Measurements from ENCODE around the gene POLR2H.

The POLR2H gene

DNA sequence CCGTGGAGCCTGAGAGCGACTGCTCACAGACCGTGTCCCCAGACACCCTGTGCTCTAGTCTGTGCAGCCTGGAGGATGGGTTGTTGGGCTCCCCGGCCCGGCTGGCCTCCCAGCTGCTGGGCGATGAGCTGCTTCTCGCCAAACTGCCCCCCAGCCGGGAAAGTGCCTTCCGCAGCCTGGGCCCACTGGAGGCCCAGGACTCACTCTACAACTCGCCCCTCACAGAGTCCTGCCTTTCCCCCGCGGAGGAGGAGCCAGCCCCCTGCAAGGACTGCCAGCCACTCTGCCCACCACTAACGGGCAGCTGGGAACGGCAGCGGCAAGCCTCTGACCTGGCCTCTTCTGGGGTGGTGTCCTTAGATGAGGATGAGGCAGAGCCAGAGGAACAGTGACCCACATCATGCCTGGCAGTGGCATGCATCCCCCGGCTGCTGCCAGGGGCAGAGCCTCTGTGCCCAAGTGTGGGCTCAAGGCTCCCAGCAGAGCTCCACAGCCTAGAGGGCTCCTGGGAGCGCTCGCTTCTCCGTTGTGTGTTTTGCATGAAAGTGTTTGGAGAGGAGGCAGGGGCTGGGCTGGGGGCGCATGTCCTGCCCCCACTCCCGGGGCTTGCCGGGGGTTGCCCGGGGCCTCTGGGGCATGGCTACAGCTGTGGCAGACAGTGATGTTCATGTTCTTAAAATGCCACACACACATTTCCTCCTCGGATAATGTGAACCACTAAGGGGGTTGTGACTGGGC, 16.8 kb upstream of the POLR2H start:
- no CpG with 5 or more reads among the region's 24 CpGs for WGBS (ENCODE audit: insufficient coverage, insufficient read length)
- Histone ChIP-seq H3K36me3 (ENCODE audit: control insufficient read depth, insufficient read depth, low read length) (peaks cover 15% of the 10 kb centered on the region), H3K9me3 (ENCODE audit: control insufficient read depth, insufficient read depth, low read length) (no peaks in the 10 kb centered on the region), H3K27ac (ENCODE audit: low read length) (no peak overlapping the region), H3K4me1 (ENCODE audit: control insufficient read depth, insufficient read depth, low read length) (peaks cover 3% of the 10 kb centered on the region; the same call in 1 of the 2 replicates), H3K4me3 (ENCODE audit: low read length) (no peak overlapping the region), H3K27me3 (ENCODE audit: control insufficient read depth, insufficient read depth, low read length) (no peaks in the 10 kb centered on the region)
- no peak for DNase-seq (ENCODE audit: low read depth, low spot score)

DNA sequence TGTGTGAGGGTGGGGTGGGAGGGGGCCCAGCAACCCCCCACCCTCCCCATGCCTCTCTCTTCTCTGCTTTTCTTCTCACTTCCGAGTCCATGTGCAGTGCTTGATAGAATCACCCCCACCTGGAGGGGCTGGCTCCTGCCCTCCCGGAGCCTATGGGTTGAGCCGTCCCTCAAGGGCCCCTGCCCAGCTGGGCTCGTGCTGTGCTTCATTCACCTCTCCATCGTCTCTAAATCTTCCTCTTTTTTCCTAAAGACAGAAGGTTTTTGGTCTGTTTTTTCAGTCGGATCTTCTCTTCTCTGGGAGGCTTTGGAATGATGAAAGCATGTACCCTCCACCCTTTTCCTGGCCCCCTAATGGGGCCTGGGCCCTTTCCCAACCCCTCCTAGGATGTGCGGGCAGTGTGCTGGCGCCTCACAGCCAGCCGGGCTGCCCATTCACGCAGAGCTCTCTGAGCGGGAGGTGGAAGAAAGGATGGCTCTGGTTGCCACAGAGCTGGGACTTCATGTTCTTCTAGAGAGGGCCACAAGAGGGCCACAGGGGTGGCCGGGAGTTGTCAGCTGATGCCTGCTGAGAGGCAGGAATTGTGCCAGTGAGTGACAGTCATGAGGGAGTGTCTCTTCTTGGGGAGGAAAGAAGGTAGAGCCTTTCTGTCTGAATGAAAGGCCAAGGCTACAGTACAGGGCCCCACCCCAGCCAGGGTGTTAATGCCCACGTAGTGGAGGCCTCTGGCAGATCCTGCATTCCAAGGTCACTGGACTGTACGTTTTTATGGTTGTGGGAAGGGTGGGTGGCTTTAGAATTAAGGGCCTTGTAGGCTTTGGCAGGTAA, 16.0 kb upstream of the POLR2H start:
- no peak overlapping the region for H3K4me3 ChIP-seq (ENCODE audit: low read length)
- H3K36me3 ChIP-seq (ENCODE audit: control insufficient read depth, insufficient read depth, low read length) = peaks cover 15% of the 10 kb centered on the region
- peaks cover 3% of the 10 kb centered on the region; the same call in 1 of the 2 replicates for H3K4me1 ChIP-seq (ENCODE audit: control insufficient read depth, insufficient read depth, low read length)
- no CpG with 5 or more reads among the region's 14 CpGs for WGBS (ENCODE audit: insufficient coverage, insufficient read length)
- no peaks in the 10 kb centered on the region for H3K9me3 ChIP-seq (ENCODE audit: control insufficient read depth, insufficient read depth, low read length)
- DNase-seq (ENCODE audit: low read depth, low spot score) = no peak
- H3K27ac ChIP-seq (ENCODE audit: low read length) = no peak overlapping the region
- no peaks in the 10 kb centered on the region for H3K27me3 ChIP-seq (ENCODE audit: control insufficient read depth, insufficient read depth, low read length)

GRCh38 chr3:184346480-184347190, 14.9 kb upstream of the POLR2H start:
- no peak overlapping the region for H3K27ac ChIP-seq (ENCODE audit: low read length)
- H3K9me3 ChIP-seq (ENCODE audit: control insufficient read depth, insufficient read depth, low read length) = no peaks in the 10 kb centered on the region
- DNase-seq (ENCODE audit: low read depth, low spot score) = no peak
- WGBS (ENCODE audit: insufficient coverage, insufficient read length) = no CpG with 5 or more reads among the region's 20 CpGs
- H3K27me3 ChIP-seq (ENCODE audit: control insufficient read depth, insufficient read depth, low read length) = no peaks in the 10 kb centered on the region
- peaks cover 15% of the 10 kb centered on the region for H3K36me3 ChIP-seq (ENCODE audit: control insufficient read depth, insufficient read depth, low read length)
- H3K4me1 ChIP-seq (ENCODE audit: control insufficient read depth, insufficient read depth, low read length) = peaks cover 3% of the 10 kb centered on the region; the same call in 1 of the 2 replicates
- no peak overlapping the region for H3K4me3 ChIP-seq (ENCODE audit: low read length)

DNA sequence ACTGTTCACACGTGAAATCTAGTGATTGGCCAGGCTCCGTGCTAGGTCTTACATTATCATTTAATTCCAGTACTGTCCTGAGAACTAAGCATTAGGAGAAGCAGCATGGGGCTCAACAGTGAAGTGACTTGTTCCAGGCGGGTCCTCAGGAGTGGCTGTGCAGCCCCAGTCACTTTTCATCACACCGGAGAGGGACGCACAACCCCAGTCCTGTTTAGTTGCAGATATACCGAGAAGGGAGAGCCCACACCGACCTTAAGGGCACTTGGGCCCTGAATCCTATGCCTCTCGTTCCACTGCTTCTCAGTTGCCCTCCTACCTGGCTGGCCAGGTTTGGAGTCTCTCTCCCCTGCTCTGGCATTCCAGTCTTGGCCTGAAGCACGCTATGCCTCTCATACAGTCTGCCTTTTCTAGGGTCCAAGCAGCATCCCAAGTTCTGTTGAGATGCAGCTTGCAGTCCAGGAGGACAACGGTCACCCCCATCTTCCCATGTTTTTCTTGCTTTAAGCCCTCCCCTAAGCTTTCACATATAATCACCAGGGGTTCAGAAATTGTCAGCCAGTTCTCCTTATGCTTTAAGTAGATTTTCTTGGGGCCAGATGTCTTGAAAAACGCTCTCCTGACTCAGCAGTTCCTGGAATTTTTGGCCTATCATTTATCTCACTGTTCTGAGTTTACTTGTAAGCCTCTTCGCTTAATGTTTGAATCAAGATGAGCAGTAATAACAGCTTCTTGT, 14.0 kb upstream of the POLR2H start:
- no peaks in the 10 kb centered on the region for H3K27me3 ChIP-seq (ENCODE audit: control insufficient read depth, insufficient read depth, low read length)
- H3K4me1 ChIP-seq (ENCODE audit: control insufficient read depth, insufficient read depth, low read length) = peaks cover 3% of the 10 kb centered on the region; the same call in 1 of the 2 replicates
- H3K9me3 ChIP-seq (ENCODE audit: control insufficient read depth, insufficient read depth, low read length) = no peaks in the 10 kb centered on the region
- peaks cover 15% of the 10 kb centered on the region for H3K36me3 ChIP-seq (ENCODE audit: control insufficient read depth, insufficient read depth, low read length)
- H3K4me3 ChIP-seq (ENCODE audit: low read length) = no peak overlapping the region
- whole genome bisulfite sequencing (ENCODE audit: insufficient coverage, insufficient read length) = no CpG with 5 or more reads among the region's 12 CpGs
- DNase-seq (ENCODE audit: low read depth, low spot score) = no peak
- no peak overlapping the region for H3K27ac ChIP-seq (ENCODE audit: low read length)

- no peak overlapping the region for H3K4me3 ChIP-seq (ENCODE audit: low read length)
- peaks cover 3% of the 10 kb centered on the region; the same call in 1 of the 2 replicates for H3K4me1 ChIP-seq (ENCODE audit: control insufficient read depth, insufficient read depth, low read length)
- H3K9me3 ChIP-seq (ENCODE audit: control insufficient read depth, insufficient read depth, low read length) = no peaks in the 10 kb centered on the region
- no peak for DNase-seq (ENCODE audit: low read depth, low spot score)
- no peak overlapping the region for H3K27ac ChIP-seq (ENCODE audit: low read length)
- no peaks in the 10 kb centered on the region for H3K27me3 ChIP-seq (ENCODE audit: control insufficient read depth, insufficient read depth, low read length)
- peaks cover 12% of the 10 kb centered on the region for H3K36me3 ChIP-seq (ENCODE audit: control insufficient read depth, insufficient read depth, low read length)
- no CpG with 5 or more reads among the region's 4 CpGs for WGBS (ENCODE audit: insufficient coverage, insufficient read length)
These were observed 13.5 kb upstream of the POLR2H start for GRCh38 chr3:184348057-184348382.

- Histone ChIP-seq H3K9me3 (ENCODE audit: control insufficient read depth, insufficient read depth, low read length) (no peaks in the 10 kb centered on the region), H3K4me3 (ENCODE audit: low read length) (no peak overlapping the region), H3K4me1 (ENCODE audit: control insufficient read depth, insufficient read depth, low read length) (0 out of 2 replicates have a peak, but pooled peaks cover under 1% of the 10 kb centered on the region), H3K27ac (ENCODE audit: low read length) (no peak overlapping the region), H3K36me3 (ENCODE audit: control insufficient read depth, insufficient read depth, low read length) (peaks cover 6% of the 10 kb centered on the region), H3K27me3 (ENCODE audit: control insufficient read depth, insufficient read depth, low read length) (no peaks in the 10 kb centered on the region)
- DNase-seq (ENCODE audit: low read depth, low spot score) = no peak
- WGBS (ENCODE audit: insufficient coverage, insufficient read length) = no CpG with 5 or more reads among the region's 10 CpGs
These were observed 11.7 kb upstream of the POLR2H start for GRCh38 chr3:184349563-184350470.

DNA sequence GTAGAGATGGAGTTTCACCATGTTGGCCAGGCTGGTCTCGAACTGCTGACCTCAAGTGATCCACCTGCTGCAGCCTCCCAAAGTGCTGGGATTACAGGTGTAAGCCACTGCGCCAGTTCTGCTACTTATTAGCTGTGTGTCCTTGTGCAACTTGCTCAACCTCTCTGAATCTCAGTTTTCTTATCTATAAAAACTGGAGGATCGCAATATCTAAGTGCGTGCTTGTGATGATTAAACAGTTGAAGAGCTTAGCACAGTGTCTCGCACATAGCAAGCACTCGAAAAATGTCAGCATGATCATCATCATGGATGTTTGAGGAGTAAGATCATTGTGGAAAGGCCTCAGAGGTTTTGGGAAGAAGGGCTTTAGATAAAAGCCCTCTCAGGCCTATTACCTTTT, 10.9 kb upstream of the POLR2H start:
- WGBS (ENCODE audit: insufficient coverage, insufficient read length) = no CpG with 5 or more reads among the region's 6 CpGs
- DNase-seq (ENCODE audit: low read depth, low spot score) = no peak
- no peak overlapping the region for H3K27ac ChIP-seq (ENCODE audit: low read length)
- H3K27me3 ChIP-seq (ENCODE audit: control insufficient read depth, insufficient read depth, low read length) = no peaks in the 10 kb centered on the region
- H3K4me3 ChIP-seq (ENCODE audit: low read length) = no peak overlapping the region
- no peaks in the 10 kb centered on the region for H3K4me1 ChIP-seq (ENCODE audit: control insufficient read depth, insufficient read depth, low read length)
- H3K36me3 ChIP-seq (ENCODE audit: control insufficient read depth, insufficient read depth, low read length) = peaks cover 10% of the 10 kb centered on the region; the same call in 1 of the 2 replicates
- no peaks in the 10 kb centered on the region for H3K9me3 ChIP-seq (ENCODE audit: control insufficient read depth, insufficient read depth, low read length)

- no peaks in the 10 kb centered on the region for H3K27me3 ChIP-seq (ENCODE audit: control insufficient read depth, insufficient read depth, low read length)
- no CpG with 5 or more reads among the region's 9 CpGs for WGBS (ENCODE audit: insufficient coverage, insufficient read length)
- H3K4me1 ChIP-seq (ENCODE audit: control insufficient read depth, insufficient read depth, low read length) = no peaks in the 10 kb centered on the region
- H3K9me3 ChIP-seq (ENCODE audit: control insufficient read depth, insufficient read depth, low read length) = no peaks in the 10 kb centered on the region
- H3K4me3 ChIP-seq (ENCODE audit: low read length) = no peak overlapping the region
- H3K27ac ChIP-seq (ENCODE audit: low read length) = no peak overlapping the region
- DNase-seq (ENCODE audit: low read depth, low spot score) = no peak
- H3K36me3 ChIP-seq (ENCODE audit: control insufficient read depth, insufficient read depth, low read length) = peaks cover 10% of the 10 kb centered on the region; the same call in 1 of the 2 replicates
These were observed 9.9 kb upstream of the POLR2H start for GRCh38 chr3:184351511-184352148.

- Histone ChIP-seq H3K27me3 (ENCODE audit: control insufficient read depth, insufficient read depth, low read length) (no peaks in the 10 kb centered on the region), H3K9me3 (ENCODE audit: control insufficient read depth, insufficient read depth, low read length) (no peaks in the 10 kb centered on the region), H3K4me1 (ENCODE audit: control insufficient read depth, insufficient read depth, low read length) (no peaks in the 10 kb centered on the region), H3K27ac (ENCODE audit: low read length) (no peak overlapping the region), H3K4me3 (ENCODE audit: low read length) (no peak overlapping the region), H3K36me3 (ENCODE audit: control insufficient read depth, insufficient read depth, low read length) (peaks cover 12% of the 10 kb centered on the region)
- DNase-seq (ENCODE audit: low read depth, low spot score) = no peak
- no CpG with 5 or more reads among the region's 15 CpGs for WGBS (ENCODE audit: insufficient coverage, insufficient read length)
These were observed 9.2 kb upstream of the POLR2H start for GRCh38 chr3:184352149-184352785.
